GM12878 (cell line): Measurements from ENCODE around the gene AP1G2. TPM values are rescaled to one million over a fixed set of nuclear protein-coding genes. Genes with fewer than 3 reads are reported as not detected.

ENCODE experiments used
- ATAC-seq: fragments of 200-7000 bp; cut with Tn5 transposase; 3 replicates; pipeline ENCODE4 v1.9.1; 2020; ENCODE audit warnings: mild to moderate bottlenecking, moderate library complexity
- BruUV-seq: library from RNA; stranded (reverse); fragments of 400-500 nt; replicated peaks from 2 replicates; lab custom pipeline; 2021; lab: Mats Ljungman, UMichigan
- CTCF ChIA-PET: fragments of 300-600 bp; sonication (Branson Sonifier 250); formaldehyde crosslinking; extraction: SDS; loops from one replicate; lab custom pipeline; 2021; ENCODE audit warnings: inconsistent platforms; lab: Yijun Ruan, JAX
- POLR2A ChIA-PET: fragments of 350-600 bp; formaldehyde crosslinking; extraction: SDS; loops from one replicate; lab custom pipeline; 2021; ENCODE audit warnings: inconsistent platforms; lab: Charles Lee
- RAD21 ChIA-PET: fragments of 300-600 bp; sonication (Branson Sonifier 250); formaldehyde crosslinking; loops from one replicate; lab custom pipeline; 2023; ENCODE audit warnings: antibody characterized with exemption; ENCODE audit not compliant: unreplicated experiment; lab: Charles Lee
- SMC1A ChIA-PET: fragments of 300-600 bp; sonication (Branson Sonifier 250); formaldehyde crosslinking; loops from one replicate; lab custom pipeline; 2023; ENCODE audit not compliant: unreplicated experiment, uncharacterized antibody; lab: Charles Lee
- DNase-seq: peaks from one replicate; pipeline ENCODE4 v3.0.0-alpha.2; 2011; ENCODE audit warnings: low read depth, low spot score
- FAIRE-seq: peaks from 3 replicates; lab custom pipeline; 2011; peaks lifted over from hg19 to GRCh38; lab: Jason Lieb, UNC
- H2AFZ ChIP-seq: 2 replicates; pipeline ENCODE4 v1.6.0; 2011; ENCODE audit warnings: low read depth, low read length, control low read depth; ENCODE audit not compliant: control insufficient read depth
- H3K27ac ChIP-seq: 2 replicates; pipeline ENCODE4 v1.5.1; 2011; ENCODE audit warnings: control low read depth; ENCODE audit not compliant: control insufficient read depth, insufficient read depth
- H3K27me3 ChIP-seq, 2 experiments: replicated peaks in 1 of 2; 2 replicates each; pipeline versions ENCODE4 v1.6.0 to v1.6.1; 2011; ENCODE audit warnings: low read length in 1 of 2; ENCODE audit not compliant: control insufficient read depth in 2 of 2, insufficient read depth in 2 of 2
- H3K36me3 ChIP-seq, 2 experiments: 2 replicates each; pipeline ENCODE4 v1.5.1; 2011; ENCODE audit warnings: low read length in 1 of 2; ENCODE audit not compliant: control insufficient read depth in 2 of 2, insufficient read depth in 2 of 2
- H3K4me1 ChIP-seq: 2 replicates; pipeline ENCODE4 v1.6.1; 2011; ENCODE audit warnings: mild to moderate bottlenecking, low read length, moderate library complexity, mixed read lengths; ENCODE audit not compliant: control insufficient read depth, insufficient read depth
- H3K4me2 ChIP-seq: 2 replicates; pipeline ENCODE4 v1.6.0; 2011; ENCODE audit warnings: control low read depth; ENCODE audit not compliant: control insufficient read depth, insufficient read depth
- H3K4me3 ChIP-seq: fragments of 200-600 bp; sonication (generic); 2 replicates; pipeline ENCODE4 v1.5.1; 2016
- H3K79me2 ChIP-seq: 2 replicates; pipeline ENCODE4 v1.6.0; 2011; ENCODE audit warnings: low read length; ENCODE audit not compliant: control insufficient read depth, insufficient read depth
- H3K9ac ChIP-seq: 2 replicates; pipeline ENCODE4 v1.8.0; 2011; ENCODE audit warnings: low read length, control low read depth, mixed read lengths; ENCODE audit not compliant: control insufficient read depth, insufficient read depth
- H3K9me3 ChIP-seq: replicated peaks from 3 replicates; pipeline ENCODE4 v1.5.1; 2011; ENCODE audit warnings: mild to moderate bottlenecking, low read length; ENCODE audit not compliant: control insufficient read depth, insufficient read depth
- H4K20me1 ChIP-seq: 2 replicates; pipeline ENCODE4 v1.6.0; 2011; ENCODE audit not compliant: control insufficient read depth, insufficient read depth
- CREB1 ChIP-seq: IDR thresholded peaks from 2 replicates; pipeline ENCODE4 v1.6.1; 2012; ENCODE audit warnings: low read depth, mild to moderate bottlenecking, inconsistent platforms
- ESRRA ChIP-seq: IDR thresholded peaks from 2 replicates; pipeline ENCODE4 v1.6.1; 2012; ENCODE audit warnings: mild to moderate bottlenecking, low read length, improper control_type of control experiment
- HDGF ChIP-seq: fragments of 450-650 bp; IDR thresholded peaks from 2 replicates; pipeline ENCODE4 v1.6.1; 2016; ENCODE audit warnings: antibody characterized with exemption
- KAT2A ChIP-seq: conservative IDR thresholded peaks from 2 replicates; pipeline ENCODE4 v1.6.1; 2011; ENCODE audit warnings: low read depth, low read length; ENCODE audit not compliant: control insufficient read depth
- MTA3 ChIP-seq: IDR thresholded peaks from 2 replicates; pipeline ENCODE4 v1.6.1; 2012; ENCODE audit warnings: low read length, inconsistent platforms, borderline replicate concordance
- NFYA ChIP-seq: IDR thresholded peaks from 2 replicates; pipeline ENCODE4 v1.6.1; 2011; ENCODE audit warnings: low read depth, mild to moderate bottlenecking, low read length, improper control_type of control experiment, borderline replicate concordance
- NFYB ChIP-seq: IDR thresholded peaks from 2 replicates; pipeline ENCODE4 v1.6.1; 2011; ENCODE audit warnings: low read depth, mild to moderate bottlenecking, low read length, improper control_type of control experiment, moderate library complexity; ENCODE audit not compliant: insufficient read depth
- PBX3 ChIP-seq: IDR thresholded peaks from 2 replicates; pipeline ENCODE4 v1.6.1; 2011; ENCODE audit warnings: mild to moderate bottlenecking, low read depth, low read length, moderate library complexity; ENCODE audit not compliant: insufficient replicate concordance
- RFX5 ChIP-seq: IDR thresholded peaks from 2 replicates; pipeline ENCODE4 v1.6.1; 2011; ENCODE audit warnings: low read depth, low read length, improper control_type of control experiment
- SMAD5 ChIP-seq: IDR thresholded peaks from 2 replicates; pipeline ENCODE4 v1.6.1; 2016; ENCODE audit warnings: antibody characterized with exemption, low read depth
- SMARCA5 ChIP-seq: fragments of 450-650 bp; IDR thresholded peaks from 2 replicates; pipeline ENCODE4 v1.6.1; 2017; ENCODE audit warnings: mild to moderate bottlenecking
- SP1 ChIP-seq: IDR thresholded peaks from one replicate; pipeline ENCODE4 v1.6.1; 2011; ENCODE audit warnings: low read depth, low read length
- USF1 ChIP-seq: IDR thresholded peaks from 2 replicates; pipeline ENCODE4 v1.6.1; 2011; ENCODE audit warnings: borderline replicate concordance, low read depth, mild to moderate bottlenecking, moderate library complexity, mixed read lengths, low read length; ENCODE audit not compliant: insufficient read depth; ENCODE audit errors: extremely low read length
- ZNF217 ChIP-seq: fragments of 450-650 bp; IDR thresholded peaks from 2 replicates; pipeline ENCODE4 v1.6.1; 2017; ENCODE audit warnings: antibody characterized with exemption, mild to moderate bottlenecking
- ZNF622 ChIP-seq: fragments of 450-650 bp; IDR thresholded peaks from 2 replicates; pipeline ENCODE4 v1.6.1; 2017; ENCODE audit warnings: mild to moderate bottlenecking, inconsistent platforms
- WGBS: methylation state at CpG from one replicate; pipeline ENCODE4 v1.1.6; 2016; ENCODE audit warnings: low lambda C conversion rate; ENCODE audit not compliant: insufficient replicate concordance, insufficient coverage; ENCODE audit errors: missing lambda C conversion rate; 5-methylcytosine and 5-hydroxymethylcytosine counted together
- in situ Hi-C: fragments of 300-500 bp; cut with MboI; formaldehyde crosslinking; loops from 9 replicates; pipeline ENCODE4 v1.14.3; 2018; ENCODE audit warnings: mixed read lengths
- intact Hi-C: fragments of 100-400 bp; cut with micrococcal nuclease; formaldehyde crosslinking; loops from one replicate; pipeline ENCODE4 v1.14.2; 2022; ENCODE audit not compliant: unreplicated experiment
- polyA plus RNA-seq, 11 experiments: library from polyadenylated mRNA; depleted of rRNA in 4 of 11; unstranded in 6 of 11; stranded (reverse) in 5 of 11; fragments of >200 nt; fragmentation: Nextera tagmentation in 4 of 11; fragmentation: Illumina TruSeq in 1 of 11; extraction: Ambion mirVana in 4 of 11; extraction: Trizol in 1 of 11; gene quantifications; 1 replicate in 1 of 11; 2 replicates in 10 of 11; pipeline versions ENCODE4 v1.2.1 to v1.2.3, GENCODE V29; 2011 to 2016; ENCODE audit warnings: inconsistent platforms in 2 of 11, missing spikeins in 2 of 11, low read depth in 1 of 11
- total RNA-seq, 4 experiments: library from RNA; depleted of rRNA in 3 of 4; stranded (reverse); fragments of >200 nt in 3 of 4; fragmentation: Illumina TruSeq in 1 of 4; extraction: Trizol in 1 of 4; gene quantifications; 2 replicates each; pipeline versions ENCODE4 v1.2.1 to v1.2.3, GENCODE V29; 2013 to 2021
- TF ChIP-seq, protein P1 (sequence below): fragments of 450-650 bp; conservative IDR thresholded peaks from 2 replicates; pipeline ENCODE4 v1.6.1; 2017; ENCODE audit warnings: mild to moderate bottlenecking, moderate library complexity
- TF ChIP-seq, protein P2 (sequence below): fragments of 450-650 bp; IDR thresholded peaks from 2 replicates; pipeline ENCODE4 v1.6.1; 2016; ENCODE audit warnings: mild to moderate bottlenecking

Gene AP1G2
- total and polyA plus RNA-seq, 10 of the 15 experiments (the other 5 are each of a cell fraction or from before 2014, with no cell fraction given), result 41.5 to 146 (median 103) TPM

- 84% methylated on average over 12 of the region's 12 CpGs for WGBS
- no peak for DNase-seq
- SMC1A ChIA-PET, result no interaction called here
- no peaks in the 10 kb centered on the region for H4K20me1 ChIP-seq
- FAIRE-seq, result no peak
- H2AFZ ChIP-seq, result no peak overlapping the region
- BruUV-seq, result no TSS peak
- H3K4me3 ChIP-seq, result no peak overlapping the region
- no peak for TF ChIP-seq RFX5
- TF ChIP-seq USF1, result no peak
- no peak for TF ChIP-seq SMAD5
- TF ChIP-seq NFYA, result no peak
- no peak for TF ChIP-seq ZNF622
- TF ChIP-seq SP1, result no peak
- TF ChIP-seq MTA3, result no peak
- no peak for TF ChIP-seq ESRRA
- no peak for TF ChIP-seq KAT2A
- TF ChIP-seq SMARCA5, result no peak
- no peak for TF ChIP-seq PBX3
- TF ChIP-seq NFYB, result no peak
- TF ChIP-seq, protein P1, sequence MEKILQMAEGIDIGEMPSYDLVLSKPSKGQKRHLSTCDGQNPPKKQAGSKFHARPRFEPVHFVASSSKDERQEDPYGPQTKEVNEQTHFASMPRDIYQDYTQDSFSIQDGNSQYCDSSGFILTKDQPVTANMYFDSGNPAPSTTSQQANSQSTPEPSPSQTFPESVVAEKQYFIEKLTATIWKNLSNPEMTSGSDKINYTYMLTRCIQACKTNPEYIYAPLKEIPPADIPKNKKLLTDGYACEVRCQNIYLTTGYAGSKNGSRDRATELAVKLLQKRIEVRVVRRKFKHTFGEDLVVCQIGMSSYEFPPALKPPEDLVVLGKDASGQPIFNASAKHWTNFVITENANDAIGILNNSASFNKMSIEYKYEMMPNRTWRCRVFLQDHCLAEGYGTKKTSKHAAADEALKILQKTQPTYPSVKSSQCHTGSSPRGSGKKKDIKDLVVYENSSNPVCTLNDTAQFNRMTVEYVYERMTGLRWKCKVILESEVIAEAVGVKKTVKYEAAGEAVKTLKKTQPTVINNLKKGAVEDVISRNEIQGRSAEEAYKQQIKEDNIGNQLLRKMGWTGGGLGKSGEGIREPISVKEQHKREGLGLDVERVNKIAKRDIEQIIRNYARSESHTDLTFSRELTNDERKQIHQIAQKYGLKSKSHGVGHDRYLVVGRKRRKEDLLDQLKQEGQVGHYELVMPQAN, result no peak
- TF ChIP-seq ZNF217, result no peak
- TF ChIP-seq, protein P2, sequence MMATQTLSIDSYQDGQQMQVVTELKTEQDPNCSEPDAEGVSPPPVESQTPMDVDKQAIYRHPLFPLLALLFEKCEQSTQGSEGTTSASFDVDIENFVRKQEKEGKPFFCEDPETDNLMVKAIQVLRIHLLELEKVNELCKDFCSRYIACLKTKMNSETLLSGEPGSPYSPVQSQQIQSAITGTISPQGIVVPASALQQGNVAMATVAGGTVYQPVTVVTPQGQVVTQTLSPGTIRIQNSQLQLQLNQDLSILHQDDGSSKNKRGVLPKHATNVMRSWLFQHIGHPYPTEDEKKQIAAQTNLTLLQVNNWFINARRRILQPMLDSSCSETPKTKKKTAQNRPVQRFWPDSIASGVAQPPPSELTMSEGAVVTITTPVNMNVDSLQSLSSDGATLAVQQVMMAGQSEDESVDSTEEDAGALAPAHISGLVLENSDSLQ, result no peak
- TF ChIP-seq HDGF, result no peak
- no peak for TF ChIP-seq CREB1
- no peak for ATAC-seq
- H3K27ac ChIP-seq, result no peak overlapping the region
- H3K79me2 ChIP-seq, result no peaks in the 10 kb centered on the region
- RAD21 ChIA-PET, result no interaction called here
- H3K9me3 ChIP-seq, result no peaks in the 10 kb centered on the region
- no peaks in the 10 kb centered on the region for H3K4me1 ChIP-seq
- H3K9ac ChIP-seq, result no peak overlapping the region
- no peak overlapping the region for H3K4me2 ChIP-seq
- CTCF ChIA-PET, result interaction anchor here (1.6 to 1.7 kb wide), 2 partner anchors 9 to 28 kb away, joined by 6 to 11 read pairs; no protein-coding TSS in a partner anchor
- in situ Hi-C loops, result no loop called here
- H3K27me3 ChIP-seq, result no peaks in the 10 kb centered on the region
- H3K36me3 ChIP-seq, result no peaks in the 10 kb centered on the region; a peak in 1 of 4 replicates
- POLR2A ChIA-PET, result interaction anchor here (0.7 kb wide), 1 partner anchor 1455 kb away, joined by 3 read pairs; no protein-coding TSS in a partner anchor
- intact Hi-C loops, result no loop called here
Measured at GRCh38 chr14:23531391-23531790, 36.2 kb downstream of the AP1G2 start.
